Trophoblast cell (in vitro differentiated cells and primary cell): ENCODE measurements around the gene UGT1A8.

Experiments used
- DNase-seq, 2 donors: peaks; one replicate each; pipeline ENCODE4 v3.0.0-alpha.2; 2016
- H2AFZ ChIP-seq: 2 replicates; pipeline ENCODE4 v1.6.1; 2013; ENCODE audit warnings: low read length, moderate library complexity, mild to moderate bottlenecking; ENCODE audit not compliant: insufficient read depth, poor library complexity
- H2AK5ac ChIP-seq: 2 replicates; pipeline ENCODE4 v1.6.1; 2013; ENCODE audit warnings: mild to moderate bottlenecking, low read length
- H2BK120ac ChIP-seq: 2 replicates; pipeline ENCODE4 v1.6.1; 2013; ENCODE audit warnings: low read length, mild to moderate bottlenecking, moderate library complexity; ENCODE audit not compliant: insufficient read depth, poor library complexity
- H2BK12ac ChIP-seq: 2 replicates; pipeline ENCODE4 v1.6.1; 2013; ENCODE audit warnings: mild to moderate bottlenecking, low read length, moderate library complexity
- H2BK5ac ChIP-seq: 2 replicates; pipeline ENCODE4 v1.6.1; 2013; ENCODE audit warnings: low read length, low read depth, moderate library complexity, mild to moderate bottlenecking; ENCODE audit not compliant: poor library complexity
- H3K14ac ChIP-seq: 2 replicates; pipeline ENCODE4 v1.6.1; 2013; ENCODE audit warnings: mild to moderate bottlenecking, low read length
- H3K18ac ChIP-seq: 2 replicates; pipeline ENCODE4 v1.6.1; 2013; ENCODE audit warnings: mild to moderate bottlenecking, low read length
- H3K23ac ChIP-seq: 2 replicates; pipeline ENCODE4 v1.6.1; 2013; ENCODE audit warnings: low read length
- H3K27ac ChIP-seq: 2 replicates; pipeline ENCODE4 v1.5.1; 2013; ENCODE audit warnings: low read depth, mild to moderate bottlenecking, inconsistent platforms, low read length, moderate library complexity
- H3K27me3 ChIP-seq: 2 replicates; pipeline ENCODE4 v1.6.1; 2013; ENCODE audit warnings: inconsistent platforms, mild to moderate bottlenecking, low read length, moderate library complexity; ENCODE audit not compliant: insufficient read depth
- H3K36me3 ChIP-seq, 2 experiments: 1 replicate in 1 of 2; 2 replicates in 1 of 2; pipeline ENCODE4 v1.6.1; 2013; ENCODE audit warnings: low read length in 2 of 2, mild to moderate bottlenecking in 2 of 2, moderate library complexity in 1 of 2; ENCODE audit not compliant: insufficient read depth in 2 of 2, control insufficient read depth in 1 of 2
- H3K4ac ChIP-seq: 2 replicates; pipeline ENCODE4 v1.6.1; 2013; ENCODE audit warnings: low read depth, mild to moderate bottlenecking, low read length, moderate library complexity
- H3K4me1 ChIP-seq, 2 experiments: 1 replicate in 1 of 2; 2 replicates in 1 of 2; pipeline ENCODE4 v1.6.1; 2013; ENCODE audit warnings: low read length in 2 of 2, mild to moderate bottlenecking in 2 of 2, moderate library complexity in 1 of 2; ENCODE audit not compliant: insufficient read depth in 2 of 2, control insufficient read depth in 1 of 2
- H3K4me2 ChIP-seq: 2 replicates; pipeline ENCODE4 v1.6.1; 2013; ENCODE audit warnings: inconsistent platforms, mild to moderate bottlenecking, low read length, moderate library complexity
- H3K4me3 ChIP-seq: 2 replicates; pipeline ENCODE4 v1.5.1; 2013; ENCODE audit warnings: mild to moderate bottlenecking, low read depth, low read length, inconsistent platforms
- H3K79me1 ChIP-seq: one replicate; pipeline ENCODE4 v1.6.1; 2013; ENCODE audit warnings: low read length
- H3K79me2 ChIP-seq: 2 replicates; pipeline ENCODE4 v1.6.1; 2013; ENCODE audit warnings: low read length, mild to moderate bottlenecking; ENCODE audit not compliant: control insufficient read depth, insufficient read depth, poor library complexity
- H3K9ac ChIP-seq: 2 replicates; pipeline ENCODE4 v1.6.1; 2013; ENCODE audit warnings: mild to moderate bottlenecking, low read length
- H3K9me3 ChIP-seq: 2 replicates; pipeline ENCODE4 v1.6.1; 2013; ENCODE audit warnings: low read depth, mild to moderate bottlenecking, control low read depth, inconsistent platforms, low read length; ENCODE audit not compliant: insufficient read depth
- H4K12ac ChIP-seq: 2 replicates; pipeline ENCODE4 v1.6.1; 2013; ENCODE audit warnings: low read depth, mild to moderate bottlenecking, low read length, moderate library complexity
- H4K8ac ChIP-seq: 2 replicates; pipeline ENCODE4 v1.6.1; 2013; ENCODE audit warnings: low read depth, mild to moderate bottlenecking, low read length, moderate library complexity
- H4K91ac ChIP-seq: one replicate; pipeline ENCODE4 v1.6.1; 2013; ENCODE audit warnings: low read depth, mild to moderate bottlenecking, low read length, moderate library complexity
- WGBS: extraction: QIAGEN DNeasy Blood & Tissue Kit; methylation state at CpG from one replicate; pipeline ENCODE4 v1.1.7; 2013; ENCODE audit warnings: missing lambda C conversion rate; ENCODE audit not compliant: insufficient read length, insufficient coverage; ENCODE audit errors: extremely low coverage; 5-methylcytosine and 5-hydroxymethylcytosine counted together

Gene UGT1A8

DNA sequence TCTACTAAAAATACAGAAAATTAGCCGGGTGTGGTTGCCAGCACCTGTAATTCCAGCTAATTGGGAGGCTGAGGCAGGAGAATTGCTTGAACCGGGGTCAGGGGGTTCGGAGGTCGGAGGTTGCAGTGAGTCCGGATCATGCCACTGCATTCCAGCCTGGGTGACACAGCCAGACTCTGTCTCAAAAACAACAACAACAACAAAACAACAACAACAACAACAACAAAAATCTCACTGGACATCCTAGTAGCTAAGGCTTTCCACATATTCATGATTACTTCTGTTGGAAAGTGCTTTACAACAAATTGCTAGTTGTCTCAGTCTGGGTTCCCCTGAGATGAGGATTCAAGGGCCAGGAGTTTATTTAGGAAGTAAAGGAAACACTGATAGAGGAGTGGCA is 156.4 kb downstream of the UGT1A8 start:
- Histone ChIP-seq H4K91ac (no peak overlapping the region), H3K36me3 (no peaks in the 10 kb centered on the region), H2BK120ac (no peak overlapping the region), H3K79me1 (no peaks in the 10 kb centered on the region), H2AFZ (no peak overlapping the region), H2AK5ac (no peak overlapping the region), H3K9me3 (peaks cover 15% of the 10 kb centered on the region), H3K4me1 (no peaks in the 10 kb centered on the region), H4K12ac (no peak overlapping the region), H3K4ac (no peak overlapping the region), H2BK5ac (no peak overlapping the region), H3K27me3 (no peaks in the 10 kb centered on the region), H3K4me2 (no peak overlapping the region), H3K18ac (no peak overlapping the region), H4K8ac (no peak overlapping the region), H3K23ac (no peak overlapping the region), H3K14ac (no peak overlapping the region), H3K27ac (no peak overlapping the region), H3K4me3 (no peak overlapping the region), H2BK12ac (no peak overlapping the region), H3K9ac (no peak overlapping the region), H3K79me2 (no peaks in the 10 kb centered on the region)
- no peak for DNase-seq
- WGBS, result no CpG with 5 or more reads among the region's 5 CpGs

DNA sequence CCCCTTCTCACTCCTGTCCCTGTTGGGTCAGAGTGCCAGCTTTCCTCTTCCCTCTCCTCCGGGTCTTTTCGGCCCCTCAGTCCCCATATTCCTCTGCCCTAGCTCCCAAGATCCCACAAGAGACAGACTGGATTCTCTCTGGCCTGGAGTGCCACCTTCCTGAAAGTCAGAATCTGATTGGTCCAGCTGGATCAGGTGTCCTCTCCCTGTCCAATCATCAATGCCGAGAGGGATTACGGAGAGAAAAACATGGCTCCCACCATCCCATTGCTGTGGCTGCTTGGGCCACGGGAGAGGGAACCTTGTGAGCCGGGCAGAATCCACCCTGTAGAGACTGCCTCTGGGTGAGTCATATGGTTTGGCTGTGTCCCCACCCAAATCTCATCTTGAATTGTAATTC is 158.0 kb downstream of the UGT1A8 start:
- H3K36me3 ChIP-seq, result no peaks in the 10 kb centered on the region
- H3K79me2 ChIP-seq, result no peaks in the 10 kb centered on the region
- no peak overlapping the region for H2BK12ac ChIP-seq
- no peak overlapping the region for H3K9ac ChIP-seq
- no peak overlapping the region for H4K12ac ChIP-seq
- H3K14ac ChIP-seq, result no peak overlapping the region
- H3K4me1 ChIP-seq, result no peaks in the 10 kb centered on the region
- no peak for DNase-seq
- H3K4me3 ChIP-seq, result no peak overlapping the region
- H3K79me1 ChIP-seq, result no peaks in the 10 kb centered on the region
- no peaks in the 10 kb centered on the region for H3K27me3 ChIP-seq
- no peak overlapping the region for H2BK5ac ChIP-seq
- H4K8ac ChIP-seq, result no peak overlapping the region
- H3K4me2 ChIP-seq, result no peak overlapping the region
- WGBS, result no CpG with 5 or more reads among the region's 6 CpGs
- peaks cover 20% of the 10 kb centered on the region for H3K9me3 ChIP-seq
- no peak overlapping the region for H2AK5ac ChIP-seq
- H3K27ac ChIP-seq, result no peak overlapping the region
- no peak overlapping the region for H3K18ac ChIP-seq
- H2BK120ac ChIP-seq, result no peak overlapping the region
- H3K4ac ChIP-seq, result no peak overlapping the region
- H4K91ac ChIP-seq, result no peak overlapping the region
- H2AFZ ChIP-seq, result no peak overlapping the region
- H3K23ac ChIP-seq, result no peak overlapping the region

DNA sequence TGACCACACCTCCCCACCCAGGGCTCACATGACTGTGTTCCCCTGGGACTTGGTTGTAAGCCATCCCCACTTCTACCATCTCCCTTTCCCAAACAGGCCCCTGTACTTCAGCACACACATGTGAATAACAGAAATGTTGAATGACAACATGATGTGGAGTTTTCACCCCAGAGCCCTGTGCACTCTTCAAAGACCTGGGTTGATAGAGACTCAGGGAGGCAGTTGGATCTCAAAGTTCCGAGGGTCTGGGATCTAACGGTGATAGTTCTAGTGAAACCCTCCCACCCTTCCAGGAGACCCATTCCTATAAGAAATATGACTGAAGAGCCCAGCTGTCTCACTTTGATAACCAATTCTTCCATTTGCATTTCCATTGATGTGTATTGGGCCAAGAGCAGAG is 160.6 kb downstream of the UGT1A8 start, which contains the start of gene MROH2A:
Gene MROH2A (plus strand): TSS at position 301 of the 400 bp plus-strand sequence. CDS start 1,029 bp downstream, outside the sequence.
- Histone ChIP-seq H3K79me1 (no peaks in the 10 kb centered on the region), H2BK5ac (no peak within 1 kb of the TSS), H3K23ac (no peak within 1 kb of the TSS), H3K27me3 (no peaks in the 10 kb centered on the region), H2AK5ac (no peak within 1 kb of the TSS), H3K4me3 (peak within 1 kb of the TSS; percentile 34), H3K36me3 (no peaks in the 10 kb centered on the region), H3K79me2 (no peaks in the 10 kb centered on the region), H3K18ac (no peak within 1 kb of the TSS), H4K8ac (no peak within 1 kb of the TSS), H4K91ac (no peak within 1 kb of the TSS), H3K4me1 (no peaks in the 10 kb centered on the region), H2BK12ac (no peak within 1 kb of the TSS), H2BK120ac (no peak within 1 kb of the TSS), H3K4ac (no peak within 1 kb of the TSS), H3K14ac (no peak within 1 kb of the TSS), H3K27ac (no peak within 1 kb of the TSS), H3K4me2 (no peak within 1 kb of the TSS), H4K12ac (no peak within 1 kb of the TSS), H3K9ac (no peak within 1 kb of the TSS), H3K9me3 (peaks cover 18% of the 10 kb centered on the region), H2AFZ (no peak within 1 kb of the TSS)
- no peak for DNase-seq
- no CpG with 5 or more reads among the region's 2 CpGs for WGBS

GRCh38 chr2:233779722-233780121 is 162.3 kb downstream of the UGT1A8 start:
- H3K9me3 ChIP-seq, result peaks cover 18% of the 10 kb centered on the region
- H3K27me3 ChIP-seq, result no peaks in the 10 kb centered on the region
- WGBS, result no CpG with 5 or more reads among the region's 4 CpGs
- H3K79me2 ChIP-seq, result no peaks in the 10 kb centered on the region
- no peaks in the 10 kb centered on the region for H3K79me1 ChIP-seq
- H3K4me2 ChIP-seq, result no peak overlapping the region
- H3K18ac ChIP-seq, result no peak overlapping the region
- no peak overlapping the region for H2AFZ ChIP-seq
- H3K4me3 ChIP-seq, result no peak overlapping the region
- no peak overlapping the region for H3K9ac ChIP-seq
- H3K23ac ChIP-seq, result no peak overlapping the region
- no peak overlapping the region for H4K12ac ChIP-seq
- no peak overlapping the region for H3K4ac ChIP-seq
- no peak overlapping the region for H4K8ac ChIP-seq
- no peak for DNase-seq
- H2AK5ac ChIP-seq, result no peak overlapping the region
- H2BK120ac ChIP-seq, result no peak overlapping the region
- no peak overlapping the region for H2BK5ac ChIP-seq
- H3K27ac ChIP-seq, result no peak overlapping the region
- H3K14ac ChIP-seq, result no peak overlapping the region
- H4K91ac ChIP-seq, result no peak overlapping the region
- H3K4me1 ChIP-seq, result no peaks in the 10 kb centered on the region
- no peak overlapping the region for H2BK12ac ChIP-seq
- no peaks in the 10 kb centered on the region for H3K36me3 ChIP-seq
